Activated T-helper 1 cell treated with anti-CD3 and anti-CD28 coated beads, Interleukin-12 subunit alpha, Interleukin-12 subunit beta, Interleukin-2, Interleukin-4 antibody, amounts not matched to agents 30 ng/mL and 10 ng/mL and 1 ng/mL, durations not matched to agents 14 hours and 24 hours and 36 hours (primary cell): ENCODE measurements around the gene THADA. TPM values are rescaled to one million over a fixed set of nuclear protein-coding genes. Genes with fewer than 3 reads are reported as not detected.

Experiments
- DNase-seq: peaks from one replicate; pipeline ENCODE4 v3.0.0; 2021; ENCODE audit warnings: low spot score
- H3K27ac Mint-ChIP-seq: one replicate; pipeline ENCODE4 v1.8.0; 2021; ENCODE audit warnings: mild to moderate bottlenecking, mixed read lengths
- H3K27me3 Mint-ChIP-seq: one replicate; pipeline ENCODE4 v1.8.0; 2022; ENCODE audit warnings: mild to moderate bottlenecking, moderate library complexity, mixed read lengths; ENCODE audit not compliant: insufficient read depth
- H3K36me3 Mint-ChIP-seq: one replicate; pipeline ENCODE4 v1.8.0; 2021; ENCODE audit warnings: low read depth, mixed read lengths
- H3K4me1 Mint-ChIP-seq: one replicate; pipeline ENCODE4 v1.8.0; 2021; ENCODE audit warnings: low read depth, mixed read lengths
- H3K4me3 Mint-ChIP-seq: one replicate; pipeline ENCODE4 v1.8.0; 2021; ENCODE audit warnings: mild to moderate bottlenecking, moderate library complexity, mixed read lengths
- H3K9me3 Mint-ChIP-seq: one replicate; pipeline ENCODE4 v1.8.0; 2021; ENCODE audit warnings: mixed read lengths
- intact Hi-C: fragments of 100-400 bp; cut with micrococcal nuclease; formaldehyde crosslinking; loops from one replicate; pipeline ENCODE4 v1.15.1; 2024
- total RNA-seq: library from RNA; stranded (reverse); gene quantifications from 2 replicates; pipeline ENCODE4 v1.2.3, GENCODE V29; 2022

The THADA gene
- total RNA-seq, 1 donor from 2014 or later, result 51.7 TPM

DNA sequence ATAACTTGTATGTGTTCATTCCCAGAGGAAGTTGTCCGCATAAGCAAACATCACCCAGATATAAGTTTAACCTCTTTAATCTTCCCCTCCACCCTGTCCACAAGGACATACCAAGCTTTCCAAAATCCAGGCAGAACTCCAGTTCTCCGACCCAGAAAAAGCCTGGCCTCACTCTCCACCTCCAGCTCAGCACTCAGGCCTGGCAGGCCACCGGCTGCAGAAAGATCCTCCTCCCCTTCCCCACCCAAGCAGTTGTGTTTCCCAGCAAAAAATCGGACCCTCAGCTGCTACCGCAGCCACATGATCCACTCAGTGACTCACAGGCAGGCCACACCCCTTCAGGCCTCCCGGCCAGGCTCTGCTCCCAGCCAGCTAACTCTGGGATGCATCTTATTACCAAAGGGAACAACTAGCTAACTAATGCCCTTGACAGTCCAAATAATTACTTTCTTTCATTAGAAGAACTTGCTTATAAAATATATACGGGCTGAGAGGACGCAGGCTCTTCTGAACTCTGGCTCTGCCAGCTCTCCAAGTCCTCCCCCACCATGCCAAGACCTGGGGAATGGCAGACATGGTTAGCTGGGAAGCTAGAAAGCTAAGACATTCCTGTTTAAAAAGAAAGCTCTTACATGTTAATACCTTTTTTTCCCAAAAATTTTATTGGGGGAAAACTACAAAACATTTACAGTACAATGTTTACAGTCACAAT, 373.9 kb downstream of the THADA start:
- H3K27me3 Mint-ChIP-seq, result no peaks in the 10 kb centered on the region
- peak overlapping the region; percentile 88 for H3K27ac Mint-ChIP-seq
- H3K36me3 Mint-ChIP-seq, result peaks cover 38% of the 10 kb centered on the region
- H3K9me3 Mint-ChIP-seq, result no peaks in the 10 kb centered on the region
- intact Hi-C loops, result no loop called here
- peaks cover 48% of the 10 kb centered on the region for H3K4me1 Mint-ChIP-seq
- peak overlapping the region; percentile 94 for H3K4me3 Mint-ChIP-seq
- DNase-seq, result peak; percentile 49

DNA sequence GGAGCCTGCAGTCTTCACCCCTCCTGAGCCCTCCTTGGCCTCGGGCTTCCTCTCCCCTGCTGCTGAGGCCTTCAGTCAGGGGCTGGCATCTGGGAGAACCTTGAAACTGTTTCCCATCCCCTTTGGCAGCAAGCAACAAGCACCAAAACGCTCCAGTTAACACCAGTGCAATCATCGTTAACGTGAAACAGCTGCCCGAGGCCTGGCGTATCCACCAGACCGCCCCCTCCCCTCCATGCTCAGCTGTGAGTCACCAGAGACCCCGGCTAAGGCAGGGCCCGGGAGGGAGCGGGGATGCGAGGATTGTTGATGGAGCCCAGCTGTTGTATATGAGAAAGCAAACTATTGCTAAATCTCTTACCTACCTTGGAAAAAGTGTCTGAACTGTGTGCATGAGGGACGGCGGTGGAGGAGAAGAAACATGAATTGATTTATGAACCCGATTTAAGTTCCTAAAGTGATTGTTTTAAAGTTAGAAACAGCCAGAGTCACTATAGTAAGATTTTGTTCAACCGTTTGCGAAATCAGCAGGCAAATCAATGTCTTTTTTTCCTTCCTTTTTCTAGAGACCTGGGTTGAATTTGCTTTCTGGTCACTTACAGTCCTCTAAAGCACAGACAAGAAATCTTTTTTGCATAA, 374.6 kb downstream of the THADA start:
- peaks cover 38% of the 10 kb centered on the region for H3K36me3 Mint-ChIP-seq
- no peak for DNase-seq
- peaks cover 48% of the 10 kb centered on the region for H3K4me1 Mint-ChIP-seq
- H3K27ac Mint-ChIP-seq, result peak overlapping the region; percentile 88
- H3K9me3 Mint-ChIP-seq, result no peaks in the 10 kb centered on the region
- no peaks in the 10 kb centered on the region for H3K27me3 Mint-ChIP-seq
- peak overlapping the region; percentile 94 for H3K4me3 Mint-ChIP-seq
- intact Hi-C loops, result no loop called here

DNA sequence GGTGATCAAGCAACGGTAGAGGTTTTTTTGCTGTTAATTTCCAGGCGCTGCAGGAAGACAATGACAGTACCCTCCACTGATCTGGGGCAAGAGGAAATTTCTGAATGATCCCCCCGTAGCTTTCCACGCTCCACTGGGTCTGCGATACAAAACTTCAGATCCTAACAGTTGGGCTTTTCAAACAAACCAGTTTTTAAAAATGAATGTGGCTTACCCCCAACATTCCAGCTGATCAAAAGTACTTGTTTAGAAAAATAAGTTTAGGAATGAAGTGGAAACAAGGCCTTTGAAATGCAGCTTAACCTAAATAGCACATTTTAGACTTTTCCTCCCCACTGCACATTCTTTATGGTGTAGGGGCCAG, 375.1 kb downstream of the THADA start:
- Mint-ChIP-seq H3K27ac (peak overlapping the region; percentile 88), H3K4me1 (peaks cover 48% of the 10 kb centered on the region), H3K9me3 (no peaks in the 10 kb centered on the region), H3K27me3 (no peaks in the 10 kb centered on the region), H3K4me3 (peak overlapping the region; percentile 94), H3K36me3 (peaks cover 38% of the 10 kb centered on the region)
- DNase-seq, result no peak
- intact Hi-C loops, result loop anchor here (1.0 kb wide), 5 partner anchors 25 to 89 kb away; no protein-coding TSS in a partner anchor

DNA sequence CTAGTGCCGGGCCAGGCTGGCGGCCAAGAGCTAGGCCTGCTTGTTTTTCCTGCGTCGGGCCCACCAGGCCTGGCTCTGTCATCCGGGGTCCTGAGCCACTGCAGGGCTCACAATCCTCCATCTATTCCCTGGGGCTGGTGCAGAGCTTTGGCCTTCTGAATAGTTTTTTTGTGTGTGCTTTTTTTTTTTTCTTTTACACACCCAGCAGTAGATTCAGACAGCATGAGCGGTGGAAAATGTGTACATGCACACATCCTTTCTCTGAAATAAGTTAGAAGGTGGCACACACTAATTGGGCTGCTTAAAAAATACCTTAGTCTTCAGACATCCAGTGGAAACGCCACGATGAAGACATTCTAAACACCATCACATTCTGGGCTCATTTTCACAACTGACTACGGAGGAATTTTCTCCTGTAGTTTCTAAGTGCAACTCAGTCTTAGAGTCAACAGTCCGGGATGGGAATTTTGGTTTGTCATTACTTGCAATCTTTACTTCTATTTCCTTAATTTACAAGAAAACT, 375.5 kb downstream of the THADA start:
- H3K27me3 Mint-ChIP-seq, result no peaks in the 10 kb centered on the region
- peaks cover 48% of the 10 kb centered on the region for H3K4me1 Mint-ChIP-seq
- H3K27ac Mint-ChIP-seq, result peak overlapping the region; percentile 88
- H3K4me3 Mint-ChIP-seq, result peak overlapping the region; percentile 94
- no peaks in the 10 kb centered on the region for H3K9me3 Mint-ChIP-seq
- no peak for DNase-seq
- intact Hi-C loops, result loop anchor here (1.0 kb wide), 5 partner anchors 25 to 89 kb away; no protein-coding TSS in a partner anchor
- peaks cover 36% of the 10 kb centered on the region for H3K36me3 Mint-ChIP-seq

DNA sequence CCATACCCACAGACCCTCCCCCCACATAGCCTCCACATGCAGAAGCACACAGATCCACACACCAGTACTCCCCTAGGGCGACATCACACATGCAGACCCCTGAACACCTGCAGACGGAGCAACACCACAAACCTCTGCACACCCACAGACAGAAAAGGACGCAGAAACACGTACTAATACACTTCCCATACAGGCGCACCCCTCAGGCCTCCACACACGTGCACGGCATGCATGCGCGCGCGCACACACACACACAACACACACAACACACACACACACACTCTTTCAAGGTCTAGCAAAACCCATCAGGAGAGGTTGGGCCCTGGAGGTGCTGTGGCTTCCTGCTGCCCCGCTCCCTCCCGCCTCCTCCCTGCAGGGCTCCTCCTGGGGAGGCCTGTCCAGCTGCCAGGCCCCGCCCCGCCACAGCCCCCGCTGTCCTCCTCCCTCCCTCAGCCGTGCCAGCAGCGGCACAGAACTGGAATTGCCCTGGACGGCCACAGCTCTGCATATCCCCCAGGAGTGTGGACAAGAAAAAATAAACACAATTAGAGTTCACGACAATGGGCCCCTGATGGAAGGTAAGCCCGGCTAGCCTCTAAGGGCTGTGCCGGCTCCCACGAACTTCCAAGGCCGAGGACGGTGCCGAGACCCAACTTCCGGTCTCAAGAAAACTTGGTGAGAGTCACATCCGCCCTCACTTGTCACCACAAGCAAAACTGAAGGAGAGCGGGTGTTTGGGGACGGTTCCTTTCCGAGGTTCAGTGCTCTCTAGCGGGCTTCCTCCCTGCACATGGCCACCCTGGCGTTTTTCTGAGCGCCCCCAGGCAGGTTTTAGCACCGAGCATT, 376.2 kb downstream of the THADA start:
- peaks cover 48% of the 10 kb centered on the region for H3K4me1 Mint-ChIP-seq
- DNase-seq, result peak; percentile 78
- peak overlapping the region; percentile 94 for H3K4me3 Mint-ChIP-seq
- intact Hi-C loops, result loop anchor here (1.0 to 2.0 kb wide), 6 partner anchors 24 to 207 kb away; no protein-coding TSS in a partner anchor
- no peaks in the 10 kb centered on the region for H3K9me3 Mint-ChIP-seq
- peaks cover 33% of the 10 kb centered on the region for H3K36me3 Mint-ChIP-seq
- peak overlapping the region; percentile 88 for H3K27ac Mint-ChIP-seq
- no peaks in the 10 kb centered on the region for H3K27me3 Mint-ChIP-seq

DNA sequence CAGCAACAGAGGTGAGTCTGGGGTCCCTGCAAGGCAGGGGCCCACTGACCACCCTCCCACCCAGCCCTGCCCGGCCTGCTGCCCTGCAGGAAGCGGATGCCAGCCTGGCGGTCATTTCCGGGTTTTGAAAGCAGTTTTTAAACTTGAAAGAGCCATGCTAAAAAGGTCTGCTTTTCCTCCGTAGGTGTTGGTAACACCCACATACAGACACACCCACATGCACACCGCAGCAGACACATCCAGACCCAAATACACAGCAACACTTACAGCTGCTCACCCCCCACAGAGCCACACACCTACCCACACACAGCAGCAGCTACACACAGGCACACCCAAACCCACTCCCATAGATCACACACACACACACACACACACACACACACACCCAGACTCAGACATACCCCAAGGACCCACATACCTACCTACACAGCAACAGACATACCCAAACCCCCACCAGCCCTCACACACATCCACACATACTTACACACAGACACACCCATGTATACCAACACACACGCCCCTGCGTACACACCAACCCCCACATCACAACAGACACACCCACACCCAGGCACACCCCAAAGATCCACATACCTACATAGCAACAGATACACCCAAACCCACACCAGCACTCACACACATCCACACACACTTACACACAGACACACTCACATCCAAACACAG, 377.0 kb downstream of the THADA start:
- H3K27ac Mint-ChIP-seq, result peak overlapping the region; percentile 88
- peaks cover 48% of the 10 kb centered on the region for H3K4me1 Mint-ChIP-seq
- no peaks in the 10 kb centered on the region for H3K9me3 Mint-ChIP-seq
- intact Hi-C loops, result loop anchor here (2.0 kb wide), 1 partner anchor 208 kb away; no protein-coding TSS in a partner anchor
- no peaks in the 10 kb centered on the region for H3K27me3 Mint-ChIP-seq
- peaks cover 28% of the 10 kb centered on the region for H3K36me3 Mint-ChIP-seq
- H3K4me3 Mint-ChIP-seq, result peak overlapping the region; percentile 94
- peak; percentile 71 for DNase-seq

DNA sequence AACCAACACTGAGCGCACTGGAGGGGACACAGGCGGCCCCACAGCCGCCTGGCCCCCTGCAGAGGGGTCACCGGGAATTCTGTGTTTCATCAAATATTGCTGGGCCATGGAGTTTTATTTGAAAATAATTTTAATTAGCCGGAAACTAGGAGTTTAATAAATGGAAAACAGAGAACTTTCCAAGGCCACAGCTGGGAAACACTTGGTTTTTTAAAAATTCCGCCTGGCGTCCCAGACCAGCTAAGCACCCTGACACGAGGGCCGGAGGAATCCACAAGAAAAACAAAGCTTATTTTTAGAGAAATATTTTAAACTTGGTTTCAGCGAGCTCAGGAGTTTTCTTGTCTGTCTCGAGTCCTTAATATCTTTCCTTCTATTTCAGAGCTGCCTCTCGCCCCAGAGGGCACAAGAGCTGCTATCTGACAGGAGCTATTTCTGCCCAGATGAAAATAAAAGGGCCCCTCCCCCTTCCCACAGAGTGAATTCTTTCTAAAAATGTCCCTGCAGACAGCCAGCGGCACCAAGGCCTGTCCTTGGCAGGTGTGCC, 377.6 kb downstream of the THADA start:
- H3K9me3 Mint-ChIP-seq, result no peaks in the 10 kb centered on the region
- DNase-seq, result no peak
- no peaks in the 10 kb centered on the region for H3K27me3 Mint-ChIP-seq
- peaks cover 23% of the 10 kb centered on the region for H3K36me3 Mint-ChIP-seq
- H3K27ac Mint-ChIP-seq, result peak overlapping the region; percentile 61
- intact Hi-C loops, result loop anchor here (2.0 kb wide), 1 partner anchor 209 kb away; no protein-coding TSS in a partner anchor
- H3K4me1 Mint-ChIP-seq, result peaks cover 48% of the 10 kb centered on the region
- no peak overlapping the region for H3K4me3 Mint-ChIP-seq

DNA sequence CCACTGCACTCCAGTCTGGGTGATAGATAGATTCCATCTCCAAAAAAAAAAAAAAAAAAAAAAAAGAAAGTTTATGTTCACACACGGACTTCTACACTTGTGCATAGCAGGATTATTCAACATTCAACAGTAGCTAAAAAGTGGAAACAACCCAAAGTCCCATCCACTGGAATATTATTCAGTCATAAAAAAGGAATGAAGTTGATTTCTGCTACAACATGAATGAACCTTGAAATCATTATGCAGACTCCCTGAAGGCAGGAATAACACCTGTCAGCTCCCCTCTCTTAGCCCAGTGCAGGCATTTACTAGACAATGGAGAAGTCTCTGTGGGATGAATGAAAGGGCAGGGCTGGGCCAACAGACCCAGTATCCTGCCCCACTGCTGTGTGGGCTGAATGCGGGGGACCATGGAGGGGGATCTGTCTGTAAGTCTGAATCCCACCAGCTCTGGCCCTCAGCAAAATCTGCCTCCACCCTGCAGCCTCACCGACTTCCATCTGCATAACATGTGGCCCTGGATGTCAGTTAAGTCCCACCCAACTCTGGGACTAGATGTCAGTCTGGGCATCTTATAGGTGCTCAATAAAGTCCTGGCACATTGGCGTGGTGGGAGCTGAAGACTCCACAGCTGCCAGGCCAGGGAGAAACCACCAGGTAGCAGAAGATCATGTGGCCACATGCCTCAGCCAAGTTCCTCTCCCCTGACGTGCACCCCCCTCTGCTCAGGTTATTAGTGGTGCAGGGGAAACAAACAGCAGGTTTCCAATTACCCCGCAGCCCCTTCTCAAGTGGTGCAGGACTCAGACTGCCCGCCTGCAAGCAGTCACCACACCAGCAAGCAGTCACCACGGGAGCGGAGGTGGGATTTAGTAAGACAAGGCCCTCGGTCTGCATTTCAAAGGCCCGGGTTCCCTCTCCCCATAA, 378.3 kb downstream of the THADA start:
- no peak for DNase-seq
- peaks cover 48% of the 10 kb centered on the region for H3K4me1 Mint-ChIP-seq
- no peaks in the 10 kb centered on the region for H3K9me3 Mint-ChIP-seq
- H3K4me3 Mint-ChIP-seq, result no peak overlapping the region
- H3K36me3 Mint-ChIP-seq, result peaks cover 18% of the 10 kb centered on the region
- H3K27me3 Mint-ChIP-seq, result peaks cover 2% of the 10 kb centered on the region
- intact Hi-C loops, result loop anchor here (2.0 kb wide), 1 partner anchor 209 kb away; no protein-coding TSS in a partner anchor
- no peak overlapping the region for H3K27ac Mint-ChIP-seq

DNA sequence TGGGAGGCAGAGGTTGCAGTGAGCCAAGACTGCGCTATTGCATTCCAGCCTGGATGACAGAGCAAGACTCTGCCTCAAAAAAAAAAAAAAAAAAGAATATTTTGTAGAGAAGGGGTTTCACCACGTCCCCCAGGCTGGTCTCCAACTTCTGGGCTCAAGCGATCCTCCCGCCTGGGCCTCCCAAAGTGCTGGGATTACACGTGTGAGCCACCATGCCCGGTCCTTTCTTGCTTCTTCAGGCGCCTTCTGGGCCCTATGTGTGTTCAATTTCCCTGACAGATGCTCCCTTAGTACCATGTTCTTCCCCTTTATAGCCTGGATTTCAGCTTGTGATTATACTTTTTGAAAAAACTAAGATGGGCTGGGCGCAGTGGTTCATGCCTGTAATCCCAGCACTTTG, 379.2 kb downstream of the THADA start:
- no peak for DNase-seq
- Mint-ChIP-seq H3K4me3 (no peak overlapping the region), H3K36me3 (peaks cover 10% of the 10 kb centered on the region), H3K4me1 (peaks cover 43% of the 10 kb centered on the region), H3K27me3 (peaks cover 2% of the 10 kb centered on the region), H3K9me3 (no peaks in the 10 kb centered on the region), H3K27ac (no peak overlapping the region)
- intact Hi-C loops, result no loop called here

DNA sequence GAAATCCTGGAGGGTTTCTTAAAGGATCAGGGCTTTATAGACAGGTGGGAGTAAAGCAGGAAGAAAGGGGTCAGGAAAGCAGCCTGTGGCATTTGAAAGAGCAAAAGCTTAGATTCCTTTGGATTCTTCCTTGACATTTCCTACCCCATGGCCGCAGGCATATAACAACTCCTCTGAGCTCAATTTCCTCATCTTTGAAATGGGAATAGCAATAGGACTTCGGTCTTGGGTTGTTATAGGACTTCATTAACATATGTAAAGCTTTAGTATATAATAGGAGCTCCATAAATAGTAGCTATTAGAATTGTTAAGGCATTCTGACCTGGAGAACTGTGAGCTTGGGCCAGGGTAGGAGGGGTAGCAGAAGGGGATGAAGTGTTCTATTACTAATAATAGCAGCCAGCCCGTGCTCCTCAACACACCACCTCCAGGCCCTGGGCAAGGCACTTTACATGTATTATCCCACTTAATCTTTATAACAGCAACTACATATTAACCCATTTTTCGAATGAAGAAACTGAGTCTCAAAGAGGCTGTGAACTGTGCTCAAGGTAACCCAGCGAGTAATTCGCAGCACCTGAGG, 380.1 kb downstream of the THADA start:
- intact Hi-C loops, result no loop called here
- Mint-ChIP-seq H3K9me3 (no peaks in the 10 kb centered on the region), H3K4me1 (peaks cover 37% of the 10 kb centered on the region), H3K36me3 (peaks cover 3% of the 10 kb centered on the region), H3K27ac (no peak overlapping the region), H3K27me3 (peaks cover 2% of the 10 kb centered on the region), H3K4me3 (no peak overlapping the region)
- DNase-seq, result no peak

DNA sequence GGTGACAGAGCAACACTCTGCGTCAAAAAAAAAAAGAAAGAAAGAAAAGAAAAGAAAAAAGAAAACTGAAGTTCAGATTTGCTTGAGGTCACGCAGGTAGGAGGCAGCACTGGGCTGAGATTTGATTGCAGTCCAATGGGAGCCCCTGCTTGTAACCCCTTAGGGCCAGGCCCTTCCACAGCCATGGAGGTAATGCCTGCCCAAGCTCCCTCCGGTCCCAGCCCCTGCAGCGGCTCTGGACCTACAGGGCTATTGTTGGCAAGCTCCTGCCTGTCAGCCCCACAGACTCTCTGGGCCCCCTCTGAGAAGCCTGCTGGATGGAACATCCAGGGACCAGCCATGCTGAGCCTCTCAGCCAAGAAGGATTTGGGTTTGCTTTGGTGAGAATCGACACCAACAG, 381.6 kb downstream of the THADA start:
- no peaks in the 10 kb centered on the region for H3K36me3 Mint-ChIP-seq
- DNase-seq, result no peak
- H3K9me3 Mint-ChIP-seq, result no peaks in the 10 kb centered on the region
- H3K4me1 Mint-ChIP-seq, result peaks cover 32% of the 10 kb centered on the region
- no peak overlapping the region for H3K27ac Mint-ChIP-seq
- intact Hi-C loops, result no loop called here
- H3K27me3 Mint-ChIP-seq, result peaks cover 3% of the 10 kb centered on the region
- no peak overlapping the region for H3K4me3 Mint-ChIP-seq
